ENCODE measurements around the gene GRK2. TPM values are rescaled to one million over a fixed set of nuclear protein-coding genes. Genes with fewer than 3 reads are reported as not detected.

Gene GRK2
- total and polyA plus RNA-seq, 2 of the 8 experiments (the other 6 are each of a cell fraction or from before 2014, with no cell fraction given), result 47.3 to 49.7 TPM

DNA sequence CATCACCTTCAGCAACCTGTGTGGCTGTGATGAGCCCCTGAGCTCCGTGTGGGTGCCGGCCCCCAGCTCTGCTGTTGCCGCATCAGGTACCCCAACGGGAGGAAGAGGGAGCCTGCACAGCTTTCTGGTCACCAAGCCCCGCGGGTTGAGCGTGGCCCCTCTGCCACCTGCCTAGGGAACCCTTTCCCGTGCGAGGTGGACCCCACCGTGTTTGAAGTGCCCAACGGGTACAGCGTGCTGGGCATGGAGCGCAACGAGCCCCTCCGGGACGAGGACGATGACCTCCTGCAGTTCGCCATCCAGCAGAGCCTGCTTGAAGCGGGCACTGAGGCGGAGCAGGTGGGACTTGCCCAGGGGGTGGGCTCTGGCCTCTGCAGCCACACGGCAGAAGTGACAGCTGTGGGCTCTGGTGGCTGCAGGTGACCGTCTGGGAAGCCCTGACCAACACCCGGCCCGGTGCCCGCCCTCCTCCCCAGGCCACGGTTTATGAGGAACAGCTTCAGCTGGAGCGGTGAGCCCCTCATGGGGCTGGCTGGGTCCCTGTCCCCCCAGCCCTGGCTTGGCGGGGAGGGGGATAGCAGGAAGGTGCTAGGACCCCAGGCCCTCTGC, 35.1 kb downstream of the GRK2 start (continued):
- TF ChIP-seq CHD7 (IDR thresholded peaks at IDR 0.05; ENCODE audit: insufficient replicate concordance, low read length) (no peak), MAFK (IDR thresholded peaks at IDR 0.05; ENCODE audit: low read depth, low read length) (no peak), CHD2 (IDR thresholded peaks at IDR 0.05; ENCODE audit: low read length) (no peak), NRF1 (IDR thresholded peaks at IDR 0.05; ENCODE audit: low read depth, low read length) (no peak)

Measured in H1 (cell line).